ENCODE data around the gene RECQL. TPM values are rescaled to one million over a fixed set of nuclear protein-coding genes. Genes with fewer than 3 reads are reported as not detected.

Gene RECQL
- total and polyA plus RNA-seq, 2 of the 8 experiments (the other 6 are each of a cell fraction or from before 2014, with no cell fraction given), result 8.1 to 40.3 TPM

DNA sequence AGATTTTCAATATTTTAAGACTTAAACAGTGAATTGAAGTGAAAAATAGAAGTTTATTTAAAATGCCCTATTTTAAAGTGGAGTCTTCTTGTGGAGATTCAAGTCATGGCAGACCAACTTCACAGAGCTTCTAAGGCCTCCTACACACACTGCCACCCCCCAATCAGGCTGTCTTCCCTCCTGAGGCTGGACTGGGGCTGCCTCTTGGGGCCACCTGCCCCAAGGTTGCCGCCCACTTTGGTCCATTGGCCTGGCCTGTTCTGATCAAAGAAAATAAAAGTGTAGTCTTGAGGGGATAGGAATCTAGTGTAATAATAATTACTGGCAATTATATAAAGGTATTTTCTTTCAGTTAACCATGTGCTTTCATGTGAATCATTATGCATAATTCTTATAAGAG lies 1.4 kb upstream of the RECQL start (continued):
- TF ChIP-seq, protein P1, sequence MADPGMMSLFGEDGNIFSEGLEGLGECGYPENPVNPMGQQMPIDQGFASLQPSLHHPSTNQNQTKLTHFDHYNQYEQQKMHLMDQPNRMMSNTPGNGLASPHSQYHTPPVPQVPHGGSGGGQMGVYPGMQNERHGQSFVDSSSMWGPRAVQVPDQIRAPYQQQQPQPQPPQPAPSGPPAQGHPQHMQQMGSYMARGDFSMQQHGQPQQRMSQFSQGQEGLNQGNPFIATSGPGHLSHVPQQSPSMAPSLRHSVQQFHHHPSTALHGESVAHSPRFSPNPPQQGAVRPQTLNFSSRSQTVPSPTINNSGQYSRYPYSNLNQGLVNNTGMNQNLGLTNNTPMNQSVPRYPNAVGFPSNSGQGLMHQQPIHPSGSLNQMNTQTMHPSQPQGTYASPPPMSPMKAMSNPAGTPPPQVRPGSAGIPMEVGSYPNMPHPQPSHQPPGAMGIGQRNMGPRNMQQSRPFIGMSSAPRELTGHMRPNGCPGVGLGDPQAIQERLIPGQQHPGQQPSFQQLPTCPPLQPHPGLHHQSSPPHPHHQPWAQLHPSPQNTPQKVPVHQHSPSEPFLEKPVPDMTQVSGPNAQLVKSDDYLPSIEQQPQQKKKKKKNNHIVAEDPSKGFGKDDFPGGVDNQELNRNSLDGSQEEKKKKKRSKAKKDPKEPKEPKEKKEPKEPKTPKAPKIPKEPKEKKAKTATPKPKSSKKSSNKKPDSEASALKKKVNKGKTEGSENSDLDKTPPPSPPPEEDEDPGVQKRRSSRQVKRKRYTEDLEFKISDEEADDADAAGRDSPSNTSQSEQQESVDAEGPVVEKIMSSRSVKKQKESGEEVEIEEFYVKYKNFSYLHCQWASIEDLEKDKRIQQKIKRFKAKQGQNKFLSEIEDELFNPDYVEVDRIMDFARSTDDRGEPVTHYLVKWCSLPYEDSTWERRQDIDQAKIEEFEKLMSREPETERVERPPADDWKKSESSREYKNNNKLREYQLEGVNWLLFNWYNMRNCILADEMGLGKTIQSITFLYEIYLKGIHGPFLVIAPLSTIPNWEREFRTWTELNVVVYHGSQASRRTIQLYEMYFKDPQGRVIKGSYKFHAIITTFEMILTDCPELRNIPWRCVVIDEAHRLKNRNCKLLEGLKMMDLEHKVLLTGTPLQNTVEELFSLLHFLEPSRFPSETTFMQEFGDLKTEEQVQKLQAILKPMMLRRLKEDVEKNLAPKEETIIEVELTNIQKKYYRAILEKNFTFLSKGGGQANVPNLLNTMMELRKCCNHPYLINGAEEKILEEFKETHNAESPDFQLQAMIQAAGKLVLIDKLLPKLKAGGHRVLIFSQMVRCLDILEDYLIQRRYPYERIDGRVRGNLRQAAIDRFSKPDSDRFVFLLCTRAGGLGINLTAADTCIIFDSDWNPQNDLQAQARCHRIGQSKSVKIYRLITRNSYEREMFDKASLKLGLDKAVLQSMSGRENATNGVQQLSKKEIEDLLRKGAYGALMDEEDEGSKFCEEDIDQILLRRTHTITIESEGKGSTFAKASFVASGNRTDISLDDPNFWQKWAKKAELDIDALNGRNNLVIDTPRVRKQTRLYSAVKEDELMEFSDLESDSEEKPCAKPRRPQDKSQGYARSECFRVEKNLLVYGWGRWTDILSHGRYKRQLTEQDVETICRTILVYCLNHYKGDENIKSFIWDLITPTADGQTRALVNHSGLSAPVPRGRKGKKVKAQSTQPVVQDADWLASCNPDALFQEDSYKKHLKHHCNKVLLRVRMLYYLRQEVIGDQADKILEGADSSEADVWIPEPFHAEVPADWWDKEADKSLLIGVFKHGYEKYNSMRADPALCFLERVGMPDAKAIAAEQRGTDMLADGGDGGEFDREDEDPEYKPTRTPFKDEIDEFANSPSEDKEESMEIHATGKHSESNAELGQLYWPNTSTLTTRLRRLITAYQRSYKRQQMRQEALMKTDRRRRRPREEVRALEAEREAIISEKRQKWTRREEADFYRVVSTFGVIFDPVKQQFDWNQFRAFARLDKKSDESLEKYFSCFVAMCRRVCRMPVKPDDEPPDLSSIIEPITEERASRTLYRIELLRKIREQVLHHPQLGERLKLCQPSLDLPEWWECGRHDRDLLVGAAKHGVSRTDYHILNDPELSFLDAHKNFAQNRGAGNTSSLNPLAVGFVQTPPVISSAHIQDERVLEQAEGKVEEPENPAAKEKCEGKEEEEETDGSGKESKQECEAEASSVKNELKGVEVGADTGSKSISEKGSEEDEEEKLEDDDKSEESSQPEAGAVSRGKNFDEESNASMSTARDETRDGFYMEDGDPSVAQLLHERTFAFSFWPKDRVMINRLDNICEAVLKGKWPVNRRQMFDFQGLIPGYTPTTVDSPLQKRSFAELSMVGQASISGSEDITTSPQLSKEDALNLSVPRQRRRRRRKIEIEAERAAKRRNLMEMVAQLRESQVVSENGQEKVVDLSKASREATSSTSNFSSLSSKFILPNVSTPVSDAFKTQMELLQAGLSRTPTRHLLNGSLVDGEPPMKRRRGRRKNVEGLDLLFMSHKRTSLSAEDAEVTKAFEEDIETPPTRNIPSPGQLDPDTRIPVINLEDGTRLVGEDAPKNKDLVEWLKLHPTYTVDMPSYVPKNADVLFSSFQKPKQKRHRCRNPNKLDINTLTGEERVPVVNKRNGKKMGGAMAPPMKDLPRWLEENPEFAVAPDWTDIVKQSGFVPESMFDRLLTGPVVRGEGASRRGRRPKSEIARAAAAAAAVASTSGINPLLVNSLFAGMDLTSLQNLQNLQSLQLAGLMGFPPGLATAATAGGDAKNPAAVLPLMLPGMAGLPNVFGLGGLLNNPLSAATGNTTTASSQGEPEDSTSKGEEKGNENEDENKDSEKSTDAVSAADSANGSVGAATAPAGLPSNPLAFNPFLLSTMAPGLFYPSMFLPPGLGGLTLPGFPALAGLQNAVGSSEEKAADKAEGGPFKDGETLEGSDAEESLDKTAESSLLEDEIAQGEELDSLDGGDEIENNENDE (IDR thresholded peaks at IDR 0.05; ENCODE audit: insufficient replicate concordance, low read length), result no peak
- TF ChIP-seq CTBP2 (IDR thresholded peaks at IDR 0.05; ENCODE audit: borderline replicate concordance, insufficient read depth, insufficient read length, low read length), result no peak
- no peak for TF ChIP-seq JUN (IDR thresholded peaks at IDR 0.05; ENCODE audit: low read depth, low read length)
- TF ChIP-seq NRF1 (IDR thresholded peaks at IDR 0.05; ENCODE audit: low read depth, low read length), result no peak
- no peak for TF ChIP-seq KDM1A (IDR thresholded peaks at IDR 0.05; ENCODE audit: borderline replicate concordance, low read length)
- no peak for TF ChIP-seq SP4 (IDR thresholded peaks at IDR 0.05; ENCODE audit: low read length)

All from H1 (cell line).